Measurements from ENCODE around the gene SPAG7. TPM values are rescaled to one million over a fixed set of nuclear protein-coding genes. Genes with fewer than 3 reads are reported as not detected.

Gene SPAG7
- total and polyA plus RNA-seq, 10 donors, result 34.8 to 89.1 (median 55.5) TPM

DNA sequence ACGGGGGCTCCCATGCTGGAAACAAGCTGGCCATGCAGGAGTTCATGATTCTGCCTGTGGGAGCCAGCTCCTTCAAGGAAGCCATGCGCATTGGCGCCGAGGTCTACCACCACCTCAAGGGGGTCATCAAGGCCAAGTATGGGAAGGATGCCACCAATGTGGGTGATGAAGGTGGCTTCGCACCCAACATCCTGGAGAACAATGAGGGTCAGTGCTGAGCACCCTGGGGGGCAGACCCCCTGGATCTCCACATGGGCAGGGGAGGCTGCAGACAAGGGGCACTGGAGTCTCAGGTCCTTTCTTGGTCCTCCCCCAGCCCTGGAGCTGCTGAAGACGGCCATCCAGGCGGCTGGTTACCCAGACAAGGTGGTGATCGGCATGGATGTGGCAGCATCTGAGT, 12.5 kb downstream of the SPAG7 start:
- Histone ChIP-seq H3K4me1 (peaks cover 8 to 17% (median 14%) of the 10 kb centered on the region in 6 donors), H3K27ac (no peak overlapping the region), H3K9me3 (no peaks in the 10 kb centered on the region), H3K4me3 (no peak overlapping the region), H3K27me3 (replicated peaks in 1 of 7) (no peaks in the 10 kb centered on the region), H3K36me3 (peaks cover 6 to 34% (median 13%) of the 10 kb centered on the region in 6 donors)
- intact Hi-C loops (cut with DNase I; ENCODE audit: low total_unique reads), result no loop called here
- WGBS, 5 donors, result 93 to 98% (median 97%) methylated on average over 8 of the region's 8 CpGs
- no peak for DNase-seq
- TF ChIP-seq, protein P1, sequence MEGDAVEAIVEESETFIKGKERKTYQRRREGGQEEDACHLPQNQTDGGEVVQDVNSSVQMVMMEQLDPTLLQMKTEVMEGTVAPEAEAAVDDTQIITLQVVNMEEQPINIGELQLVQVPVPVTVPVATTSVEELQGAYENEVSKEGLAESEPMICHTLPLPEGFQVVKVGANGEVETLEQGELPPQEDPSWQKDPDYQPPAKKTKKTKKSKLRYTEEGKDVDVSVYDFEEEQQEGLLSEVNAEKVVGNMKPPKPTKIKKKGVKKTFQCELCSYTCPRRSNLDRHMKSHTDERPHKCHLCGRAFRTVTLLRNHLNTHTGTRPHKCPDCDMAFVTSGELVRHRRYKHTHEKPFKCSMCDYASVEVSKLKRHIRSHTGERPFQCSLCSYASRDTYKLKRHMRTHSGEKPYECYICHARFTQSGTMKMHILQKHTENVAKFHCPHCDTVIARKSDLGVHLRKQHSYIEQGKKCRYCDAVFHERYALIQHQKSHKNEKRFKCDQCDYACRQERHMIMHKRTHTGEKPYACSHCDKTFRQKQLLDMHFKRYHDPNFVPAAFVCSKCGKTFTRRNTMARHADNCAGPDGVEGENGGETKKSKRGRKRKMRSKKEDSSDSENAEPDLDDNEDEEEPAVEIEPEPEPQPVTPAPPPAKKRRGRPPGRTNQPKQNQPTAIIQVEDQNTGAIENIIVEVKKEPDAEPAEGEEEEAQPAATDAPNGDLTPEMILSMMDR (IDR thresholded peaks at IDR 0.05 in 8 of 11, conservative IDR thresholded peaks at IDR 0.05 in 3 of 11), result no peak
- TF ChIP-seq POLR2AphosphoS5 (IDR thresholded peaks at IDR 0.05) (no peak), POLR2A (IDR thresholded peaks at IDR 0.05) (no peak)

DNA sequence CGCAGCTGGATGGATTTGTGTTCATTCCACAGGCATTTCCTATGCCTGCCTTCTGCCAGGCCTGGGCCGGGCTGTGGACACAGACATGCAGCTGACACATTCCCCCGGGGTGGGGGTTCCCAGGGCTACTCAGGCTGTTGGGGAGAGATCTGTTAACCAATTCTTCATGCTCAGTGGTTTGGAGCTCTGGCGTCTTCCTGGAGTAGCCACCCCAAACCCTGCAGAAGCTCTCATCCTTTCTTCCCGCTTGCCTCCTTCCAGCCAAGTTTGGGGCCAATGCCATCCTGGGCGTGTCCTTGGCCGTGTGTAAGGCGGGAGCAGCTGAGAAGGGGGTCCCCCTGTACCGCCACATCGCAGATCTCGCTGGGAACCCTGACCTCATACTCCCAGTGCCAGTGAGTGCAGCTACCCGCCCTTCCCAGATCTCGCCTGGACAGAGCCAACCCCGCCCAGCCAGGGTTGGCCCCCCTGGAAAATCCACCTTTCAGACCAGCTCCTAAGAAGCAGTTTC, 14.1 kb downstream of the SPAG7 start:
- Histone ChIP-seq H3K4me3 (no peak overlapping the region), H3K27me3 (replicated peaks in 1 of 7) (no peaks in the 10 kb centered on the region), H3K4me1 (peaks cover 8 to 31% (median 19%) of the 10 kb centered on the region in 6 donors), H3K9me3 (no peaks in the 10 kb centered on the region), H3K36me3 (peaks cover 0 to 19% (median 0%) of the 10 kb centered on the region in 6 donors), H3K27ac (no peak overlapping the region)
- intact Hi-C loops (cut with DNase I; ENCODE audit: low total_unique reads), result no loop called here
- WGBS, 5 donors, result 68 to 84% (median 74%) methylated on average over 14 of the region's 14 CpGs
- TF ChIP-seq POLR2AphosphoS5 (IDR thresholded peaks at IDR 0.05) (peak in 1 of 3 donors; percentile 18), POLR2A (IDR thresholded peaks at IDR 0.05) (no peak)
- DNase-seq, result no peak

GRCh38 chr17:4951486-4951885, 16.1 kb downstream of the SPAG7 start:
- Histone ChIP-seq H3K27ac (no peak overlapping the region), H3K4me3 (no peak overlapping the region), H3K9me3 (no peaks in the 10 kb centered on the region), H3K4me1 (peaks cover 12 to 41% (median 24%) of the 10 kb centered on the region in 6 donors), H3K27me3 (replicated peaks in 1 of 7) (no peaks in the 10 kb centered on the region), H3K36me3 (peaks cover 0 to 8% (median 4%) of the 10 kb centered on the region in 6 donors)
- TF ChIP-seq POLR2AphosphoS5 (IDR thresholded peaks at IDR 0.05) (no peak), POLR2A (IDR thresholded peaks at IDR 0.05) (no peak)
- TF ChIP-seq, protein P1 (IDR thresholded peaks at IDR 0.05 in 8 of 11, conservative IDR thresholded peaks at IDR 0.05 in 3 of 11), result no peak
- no peak for DNase-seq
- WGBS, 5 donors, result 82 to 100% (median 90%) methylated on average over 3 of the region's 3 CpGs
- intact Hi-C loops (cut with DNase I; ENCODE audit: low total_unique reads), result no loop called here

DNA sequence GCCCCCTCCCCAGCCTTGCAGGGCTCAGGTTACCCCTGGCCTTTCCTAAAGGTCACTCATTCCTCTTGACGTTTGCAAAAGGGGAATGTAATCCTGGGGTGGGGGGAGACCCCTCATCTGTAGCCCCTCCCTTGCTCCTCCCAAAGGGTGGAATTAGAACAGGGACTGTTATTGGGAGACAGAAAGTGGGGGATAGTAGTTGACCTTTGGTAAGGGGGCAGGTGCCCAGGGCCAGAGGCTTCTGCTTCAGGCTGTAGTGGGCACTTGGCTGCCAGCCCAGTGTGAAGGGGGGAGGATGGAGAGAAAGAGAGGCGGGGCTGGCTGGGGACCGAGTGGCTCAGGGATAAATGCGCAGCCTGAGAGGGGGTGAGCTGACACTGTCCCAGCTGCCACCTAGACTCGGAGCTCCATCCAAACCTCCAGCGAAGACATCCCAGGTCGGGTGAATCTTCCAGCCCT, 16.8 kb downstream of the SPAG7 start, which contains the start of gene ENO3:
Gene ENO3, plus strand, starts transcription at position 374 of the 459 bp plus-strand sequence. CDS start 711 bp downstream, outside the sequence.
- no peaks in the 10 kb centered on the region for H3K9me3 ChIP-seq
- peak within 1 kb of the TSS; percentile 89 to 99 (median 98) for H3K27ac ChIP-seq
- H3K36me3 ChIP-seq, result peaks cover 0 to 15% (median 11%) of the 10 kb centered on the region in 6 donors
- intact Hi-C loops (cut with DNase I; ENCODE audit: low total_unique reads), result no loop called here
- 42 to 60% (median 52%) methylated on average over 7 of the region's 7 CpGs for WGBS, 5 donors
- peaks cover 19 to 48% (median 30%) of the 10 kb centered on the region in 6 donors for H3K4me1 ChIP-seq
- peak within 1 kb of the TSS; percentile 78 to 100 (median 98) for H3K4me3 ChIP-seq
- no peaks in the 10 kb centered on the region for H3K27me3 ChIP-seq (replicated peaks in 1 of 7)
- no peak for DNase-seq
- TF ChIP-seq POLR2A (IDR thresholded peaks at IDR 0.05) (no peak), POLR2AphosphoS5 (IDR thresholded peaks at IDR 0.05) (no peak)
- TF ChIP-seq, protein P1 (IDR thresholded peaks at IDR 0.05 in 8 of 11, conservative IDR thresholded peaks at IDR 0.05 in 3 of 11), result no peak

Data from spleen (tissue), 11 donors.